HCT116 (cell line): ENCODE measurements around the gene BRD9. TPM values are rescaled to one million over a fixed set of nuclear protein-coding genes. Genes with fewer than 3 reads are reported as not detected.

Source experiments
- ATAC-seq: fragments of 200-7000 bp; cut with Tn5 transposase; 2 replicates; pipeline ENCODE4 v1.9.1; 2020; ENCODE audit warnings: mild to moderate bottlenecking, moderate library complexity
- BruUV-seq: library from RNA; stranded (reverse); fragments of 400-500 nt; replicated peaks from 2 replicates; lab custom pipeline; 2021; lab: Mats Ljungman, UMichigan
- CTCF ChIA-PET: fragments of 300-600 bp; sonication (Branson Sonifier 250); formaldehyde crosslinking; loops from one replicate; lab custom pipeline; 2021; ENCODE audit warnings: antibody characterized with exemption; lab: Charles Lee
- POLR2A ChIA-PET: fragments of 300-600, 350-600 bp; sonication (Branson Sonifier 250); formaldehyde crosslinking; loops from one replicate; lab custom pipeline; 2021; ENCODE audit warnings: antibody characterized with exemption; lab: Charles Lee
- RAD21 ChIA-PET, 2 experiments: fragments of 300-600 bp; sonication (Branson Sonifier 250); formaldehyde crosslinking; loops; one replicate each; lab custom pipeline; 2023; ENCODE audit warnings: low total read pairs in 2 of 2; ENCODE audit not compliant: uncharacterized antibody in 2 of 2, unreplicated experiment in 2 of 2, low non-redundant PET in 1 of 2; lab: Charles Lee
- DNase-seq: peaks from one replicate; pipeline ENCODE4 v3.0.0-alpha.2; 2010; ENCODE audit warnings: low read depth, low spot score
- H2AFZ ChIP-seq: fragments of 200-600 bp; shearing (Covaris generic), sonication (generic); 2 replicates; pipeline ENCODE4 v1.6.1; 2017; ENCODE audit warnings: low read depth, mixed run types, mixed read lengths, antibody characterized with exemption, low read length; ENCODE audit not compliant: poor library complexity, severe bottlenecking
- H3K27ac ChIP-seq: 2 replicates; pipeline ENCODE4 v1.5.1; 2012; ENCODE audit warnings: low read depth, low read length
- H3K27me3 ChIP-seq: fragments of 200-600 bp; sonication (generic); 2 replicates; pipeline ENCODE4 v1.6.1; 2016; ENCODE audit warnings: mixed run types, low read length, mixed read lengths; ENCODE audit not compliant: insufficient read depth
- H3K36me3 ChIP-seq, 2 experiments: fragments of 200-500 bp in 1 of 2; fragments of 200-600 bp in 1 of 2; sonication (Bioruptor generic) in 1 of 2; sonication (generic) in 1 of 2; 2 replicates each; pipeline versions ENCODE4 v1.5.1 to v1.6.1; 2014 to 2016; ENCODE audit warnings: low read length in 2 of 2, inconsistent platforms in 1 of 2, mixed read lengths in 1 of 2, mixed run types in 1 of 2; ENCODE audit not compliant: insufficient read depth in 2 of 2, control insufficient read depth in 1 of 2
- H3K4me1 ChIP-seq, 2 experiments: fragments of 200-600 bp in 1 of 2; sonication (generic) in 1 of 2; 2 replicates each; pipeline versions ENCODE4 v1.5.1 to v1.6.1; 2012 to 2017; ENCODE audit warnings: low read length in 2 of 2, inconsistent platforms in 1 of 2, mild to moderate bottlenecking in 1 of 2, mixed read lengths in 1 of 2, mixed run types in 1 of 2, moderate library complexity in 1 of 2; ENCODE audit not compliant: insufficient read depth in 2 of 2, control insufficient read depth in 1 of 2
- H3K4me2 ChIP-seq: fragments of 200-600 bp; sonication (generic); 2 replicates; pipeline ENCODE4 v1.6.1; 2017; ENCODE audit warnings: mixed run types, low read length, mixed read lengths
- H3K4me3 ChIP-seq, 2 experiments: fragments of 200-600 bp in 1 of 2; sonication (generic) in 1 of 2; replicated peaks in 1 of 2; 2 replicates each; pipeline ENCODE4 v1.5.1; 2011 to 2016; ENCODE audit warnings: low read length in 2 of 2, control low read depth in 1 of 2, low read depth in 1 of 2, mild to moderate bottlenecking in 1 of 2, mixed read lengths in 1 of 2, mixed run types in 1 of 2
- H3K79me2 ChIP-seq: fragments of 200-600 bp; sonication (generic); 2 replicates; pipeline ENCODE4 v1.6.1; 2017; ENCODE audit warnings: mild to moderate bottlenecking, mixed run types, low read length, moderate library complexity, mixed read lengths; ENCODE audit not compliant: insufficient read depth
- H3K9ac ChIP-seq: fragments of 200-600 bp; sonication (generic); 2 replicates; pipeline ENCODE4 v1.6.1; 2016; ENCODE audit warnings: low read length, mixed read lengths
- H3K9me2 ChIP-seq: fragments of 200-600 bp; sonication (generic), shearing (Covaris generic); 2 replicates; pipeline ENCODE4 v1.6.1; 2017; ENCODE audit warnings: mixed run types, mild to moderate bottlenecking, moderate library complexity; ENCODE audit not compliant: insufficient read depth
- H3K9me3 ChIP-seq, 2 experiments: fragments of 200-500 bp in 1 of 2; fragments of 200-600 bp in 1 of 2; sonication (Bioruptor generic) in 1 of 2; sonication (generic) in 1 of 2; 2 replicates each; pipeline ENCODE4 v1.6.1; 2014 to 2017; ENCODE audit warnings: low read length in 2 of 2, mixed read lengths in 2 of 2, inconsistent platforms in 1 of 2, low read depth in 1 of 2, mild to moderate bottlenecking in 1 of 2, mixed run types in 1 of 2, moderate library complexity in 1 of 2; ENCODE audit not compliant: control insufficient read depth in 1 of 2, insufficient read depth in 1 of 2
- H4K20me1 ChIP-seq: fragments of 200-600 bp; sonication (generic), shearing (Covaris generic); 2 replicates; pipeline ENCODE4 v1.6.1; 2017; ENCODE audit warnings: mixed run types, mild to moderate bottlenecking, moderate library complexity; ENCODE audit not compliant: insufficient read depth
- CBX3 ChIP-seq: IDR thresholded peaks from 2 replicates; pipeline ENCODE4 v1.6.1; 2012; ENCODE audit warnings: low read depth
- EZH2phosphoT487 ChIP-seq: fragments of 200-600 bp; IDR thresholded peaks from 2 replicates; pipeline ENCODE4 v1.6.1; 2018; ENCODE audit warnings: antibody characterized with exemption, borderline replicate concordance
- FOSL1 ChIP-seq: IDR thresholded peaks from 2 replicates; pipeline ENCODE4 v1.6.1; 2012; ENCODE audit warnings: low read depth
- JUND ChIP-seq: IDR thresholded peaks from 2 replicates; pipeline ENCODE4 v1.6.1; 2012
- POLR2A ChIP-seq: IDR thresholded peaks from 2 replicates; pipeline ENCODE4 v1.7.0; 2011; ENCODE audit warnings: borderline replicate concordance; ENCODE audit not compliant: insufficient read depth, insufficient read length; ENCODE audit errors: extremely low read depth
- POLR2AphosphoS5 ChIP-seq: IDR thresholded peaks from 2 replicates; pipeline ENCODE4 v1.6.1; 2011; ENCODE audit warnings: mild to moderate bottlenecking, low read depth, low read length, moderate library complexity
- RAD21 ChIP-seq: IDR thresholded peaks from 2 replicates; pipeline ENCODE4 v1.6.1; 2012; ENCODE audit warnings: low read depth, mild to moderate bottlenecking
- SIN3A ChIP-seq: IDR thresholded peaks from 2 replicates; pipeline ENCODE4 v1.6.1; 2012; ENCODE audit warnings: low read depth
- SP1 ChIP-seq: IDR thresholded peaks from 2 replicates; pipeline ENCODE4 v1.6.1; 2012; ENCODE audit warnings: low read depth
- SRF ChIP-seq: IDR thresholded peaks from 2 replicates; pipeline ENCODE4 v1.6.1; 2012; ENCODE audit warnings: low read depth
- ZFX ChIP-seq: fragments of 450-650 bp; IDR thresholded peaks from 2 replicates; pipeline ENCODE4 v1.6.1; 2017
- ZNF274 ChIP-seq: fragments of 200-500 bp; sonication (Bioruptor generic); IDR thresholded peaks from 2 replicates; pipeline ENCODE4 v1.6.1; 2014; ENCODE audit warnings: mild to moderate bottlenecking, low read depth, low read length, inconsistent platforms
- intact Hi-C: fragments of 100-400 bp; cut with micrococcal nuclease; formaldehyde crosslinking; loops from 2 replicates; pipeline ENCODE4 v1.10.0; 2022
- total RNA-seq: library from RNA; stranded (reverse); gene quantifications from one replicate; pipeline ENCODE4 v1.2.1, GENCODE V29; 2021; ENCODE audit not compliant: unreplicated experiment
- TF ChIP-seq, protein P1 (sequence below): IDR thresholded peaks from 2 replicates; pipeline ENCODE4 v1.6.1; 2012; ENCODE audit warnings: low read depth
- TF ChIP-seq, protein P2 (sequence below): IDR thresholded peaks from 2 replicates; pipeline ENCODE4 v1.6.1; 2012

The BRD9 gene
- total RNA-seq, 1 experiment from 2014 or later = 54.6 TPM

DNA sequence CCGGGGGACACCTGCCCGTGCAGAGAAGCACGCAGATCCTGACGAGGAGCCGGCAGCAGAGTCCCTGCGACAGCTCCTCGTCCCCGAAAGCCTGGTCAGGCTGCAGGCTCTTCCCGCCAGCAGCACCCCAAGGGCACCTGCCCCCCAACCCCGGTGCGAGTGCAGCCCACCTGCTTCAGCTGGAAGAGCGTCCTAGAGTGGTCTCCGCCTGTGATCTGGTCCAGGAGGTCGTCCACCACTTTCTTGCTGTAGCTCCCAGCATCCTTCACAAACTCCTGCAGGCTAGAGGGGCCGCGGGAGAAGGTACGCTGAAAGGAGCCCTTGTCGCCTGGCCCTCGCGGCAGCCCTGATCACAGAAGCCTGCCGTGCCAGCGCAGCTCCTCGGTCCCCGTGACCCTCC is 16.7 kb downstream of the BRD9 start:
- ChIA-PET POLR2A (no interaction called here), RAD21 (no interaction called here), CTCF (no interaction called here)
- H3K4me1 ChIP-seq = no peaks in the 10 kb centered on the region
- peaks cover 48 to 56% of the 10 kb centered on the region in 2 experiments for H3K36me3 ChIP-seq
- no peak overlapping the region for H2AFZ ChIP-seq
- H3K9me3 ChIP-seq = no peaks in the 10 kb centered on the region
- no peak overlapping the region for H3K4me2 ChIP-seq
- DNase-seq (no peak), ATAC-seq (no peak)
- H3K4me3 ChIP-seq = no peak overlapping the region
- no peaks in the 10 kb centered on the region for H3K27me3 ChIP-seq
- H4K20me1 ChIP-seq = no peaks in the 10 kb centered on the region
- no peak for TF ChIP-seq JUND
- TF ChIP-seq, protein P1, sequence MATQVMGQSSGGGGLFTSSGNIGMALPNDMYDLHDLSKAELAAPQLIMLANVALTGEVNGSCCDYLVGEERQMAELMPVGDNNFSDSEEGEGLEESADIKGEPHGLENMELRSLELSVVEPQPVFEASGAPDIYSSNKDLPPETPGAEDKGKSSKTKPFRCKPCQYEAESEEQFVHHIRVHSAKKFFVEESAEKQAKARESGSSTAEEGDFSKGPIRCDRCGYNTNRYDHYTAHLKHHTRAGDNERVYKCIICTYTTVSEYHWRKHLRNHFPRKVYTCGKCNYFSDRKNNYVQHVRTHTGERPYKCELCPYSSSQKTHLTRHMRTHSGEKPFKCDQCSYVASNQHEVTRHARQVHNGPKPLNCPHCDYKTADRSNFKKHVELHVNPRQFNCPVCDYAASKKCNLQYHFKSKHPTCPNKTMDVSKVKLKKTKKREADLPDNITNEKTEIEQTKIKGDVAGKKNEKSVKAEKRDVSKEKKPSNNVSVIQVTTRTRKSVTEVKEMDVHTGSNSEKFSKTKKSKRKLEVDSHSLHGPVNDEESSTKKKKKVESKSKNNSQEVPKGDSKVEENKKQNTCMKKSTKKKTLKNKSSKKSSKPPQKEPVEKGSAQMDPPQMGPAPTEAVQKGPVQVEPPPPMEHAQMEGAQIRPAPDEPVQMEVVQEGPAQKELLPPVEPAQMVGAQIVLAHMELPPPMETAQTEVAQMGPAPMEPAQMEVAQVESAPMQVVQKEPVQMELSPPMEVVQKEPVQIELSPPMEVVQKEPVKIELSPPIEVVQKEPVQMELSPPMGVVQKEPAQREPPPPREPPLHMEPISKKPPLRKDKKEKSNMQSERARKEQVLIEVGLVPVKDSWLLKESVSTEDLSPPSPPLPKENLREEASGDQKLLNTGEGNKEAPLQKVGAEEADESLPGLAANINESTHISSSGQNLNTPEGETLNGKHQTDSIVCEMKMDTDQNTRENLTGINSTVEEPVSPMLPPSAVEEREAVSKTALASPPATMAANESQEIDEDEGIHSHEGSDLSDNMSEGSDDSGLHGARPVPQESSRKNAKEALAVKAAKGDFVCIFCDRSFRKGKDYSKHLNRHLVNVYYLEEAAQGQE = no peak
- no peak for TF ChIP-seq POLR2A
- TF ChIP-seq RAD21 = no peak
- no peak for TF ChIP-seq SRF
- TF ChIP-seq, protein P2, sequence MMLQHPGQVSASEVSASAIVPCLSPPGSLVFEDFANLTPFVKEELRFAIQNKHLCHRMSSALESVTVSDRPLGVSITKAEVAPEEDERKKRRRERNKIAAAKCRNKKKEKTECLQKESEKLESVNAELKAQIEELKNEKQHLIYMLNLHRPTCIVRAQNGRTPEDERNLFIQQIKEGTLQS = no peak
- TF ChIP-seq FOSL1 = no peak
- no peaks in the 10 kb centered on the region for H3K9me2 ChIP-seq
- H3K79me2 ChIP-seq = peaks cover 34% of the 10 kb centered on the region; the same call in 1 of the 2 replicates
- intact Hi-C loops = no loop called here
- no peak overlapping the region for H3K9ac ChIP-seq
- BruUV-seq = no TSS peak
- H3K27ac ChIP-seq = no peak overlapping the region

DNA sequence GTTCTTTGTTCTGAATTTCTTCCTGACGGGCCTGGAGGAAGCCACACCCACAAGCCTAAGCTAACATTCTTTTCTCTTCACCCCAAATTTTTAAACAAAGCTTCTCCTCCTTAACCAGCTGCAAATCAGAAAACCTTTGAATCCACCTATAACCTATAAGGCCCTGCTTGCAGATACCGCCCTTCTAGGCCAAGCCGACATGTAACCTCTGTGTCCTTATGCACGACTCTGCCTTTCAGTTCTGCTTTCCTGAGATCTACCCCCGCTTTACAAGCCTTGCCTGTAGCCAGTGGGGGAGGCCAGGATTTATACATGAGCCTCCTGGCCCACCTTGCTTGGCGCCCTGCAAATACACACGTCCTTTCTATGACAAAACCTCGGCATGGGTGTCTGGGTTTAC is 19.3 kb downstream of the BRD9 start:
- no peak overlapping the region for H3K4me2 ChIP-seq
- H3K4me3 ChIP-seq = no peak overlapping the region
- no peaks in the 10 kb centered on the region for H4K20me1 ChIP-seq
- no peaks in the 10 kb centered on the region for H3K4me1 ChIP-seq
- BruUV-seq = no TSS peak
- no peak overlapping the region for H2AFZ ChIP-seq
- RAD21 ChIA-PET = no interaction called here
- intact Hi-C loops = no loop called here
- POLR2A ChIA-PET = no interaction called here
- H3K27me3 ChIP-seq = no peaks in the 10 kb centered on the region
- peaks cover 68 to 78% of the 10 kb centered on the region in 2 experiments for H3K36me3 ChIP-seq
- peaks cover 30% of the 10 kb centered on the region; the same call in 1 of the 2 replicates for H3K79me2 ChIP-seq
- H3K9ac ChIP-seq = no peak overlapping the region
- DNase-seq (no peak), ATAC-seq (no peak)
- no peaks in the 10 kb centered on the region for H3K9me2 ChIP-seq
- H3K27ac ChIP-seq = no peak overlapping the region
- H3K9me3 ChIP-seq = no peaks in the 10 kb centered on the region
- CTCF ChIA-PET = no interaction called here
- no peak for TF ChIP-seq ZFX
- TF ChIP-seq JUND = no peak
- TF ChIP-seq CBX3 = no peak
- no peak for TF ChIP-seq SIN3A
- no peak for TF ChIP-seq ZNF274
- TF ChIP-seq EZH2phosphoT487 = no peak
- TF ChIP-seq, protein P1 = no peak
- TF ChIP-seq POLR2AphosphoS5 = no peak
- no peak for TF ChIP-seq SP1
- TF ChIP-seq SRF = no peak
